GM18909 (cell line): ENCODE results near the gene ANKS6.

Experiments used
- ATAC-seq: cut with Tn5 transposase; IDR thresholded peaks from one replicate; pipeline ENCODE4 v1.9.1; 2021; ENCODE audit warnings: mild to moderate bottlenecking; ENCODE audit not compliant: unreplicated experiment, poor library complexity

The ANKS6 gene

DNA sequence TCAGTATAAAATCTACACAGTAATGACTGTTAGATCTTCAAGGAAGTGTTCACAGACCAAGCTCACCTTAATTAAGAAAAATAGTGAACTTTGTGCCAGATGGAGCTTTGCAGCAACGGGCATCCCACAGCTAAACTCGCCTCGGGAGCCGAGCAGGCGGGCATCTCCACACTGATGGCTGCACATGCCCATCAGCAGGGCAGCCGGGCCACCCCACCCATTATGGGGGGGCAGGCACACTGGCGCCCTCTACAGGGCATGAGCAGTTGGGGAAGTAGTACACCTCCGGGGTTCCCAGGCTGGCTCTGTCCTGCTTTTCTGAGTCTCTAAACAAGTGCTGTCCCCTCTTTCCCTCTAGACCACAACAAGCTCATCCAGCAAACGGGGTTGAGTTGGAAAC lies 21.6 kb downstream of the ANKS6 start:
- ATAC-seq: no peak

DNA sequence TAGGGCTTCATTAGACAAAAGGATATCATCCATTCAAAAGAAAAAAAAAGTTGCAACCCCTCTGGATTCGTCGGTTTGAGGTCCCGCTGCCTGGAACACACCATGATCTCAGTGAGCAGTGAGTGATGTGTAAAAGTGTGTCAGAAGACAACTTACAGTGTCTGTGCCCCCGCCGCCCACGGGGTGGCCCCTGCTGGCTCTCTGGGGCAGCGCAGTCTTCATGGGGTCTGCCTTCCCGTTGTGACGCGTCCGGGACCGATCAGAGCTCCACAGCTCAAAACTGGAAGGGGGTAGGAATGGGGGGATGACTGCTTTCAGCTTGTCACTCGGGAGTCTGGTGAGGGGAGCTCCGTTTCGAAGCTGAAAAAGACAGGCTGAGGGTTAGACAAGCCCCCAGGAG lies 22.6 kb downstream of the ANKS6 start:
- no peak for ATAC-seq

DNA sequence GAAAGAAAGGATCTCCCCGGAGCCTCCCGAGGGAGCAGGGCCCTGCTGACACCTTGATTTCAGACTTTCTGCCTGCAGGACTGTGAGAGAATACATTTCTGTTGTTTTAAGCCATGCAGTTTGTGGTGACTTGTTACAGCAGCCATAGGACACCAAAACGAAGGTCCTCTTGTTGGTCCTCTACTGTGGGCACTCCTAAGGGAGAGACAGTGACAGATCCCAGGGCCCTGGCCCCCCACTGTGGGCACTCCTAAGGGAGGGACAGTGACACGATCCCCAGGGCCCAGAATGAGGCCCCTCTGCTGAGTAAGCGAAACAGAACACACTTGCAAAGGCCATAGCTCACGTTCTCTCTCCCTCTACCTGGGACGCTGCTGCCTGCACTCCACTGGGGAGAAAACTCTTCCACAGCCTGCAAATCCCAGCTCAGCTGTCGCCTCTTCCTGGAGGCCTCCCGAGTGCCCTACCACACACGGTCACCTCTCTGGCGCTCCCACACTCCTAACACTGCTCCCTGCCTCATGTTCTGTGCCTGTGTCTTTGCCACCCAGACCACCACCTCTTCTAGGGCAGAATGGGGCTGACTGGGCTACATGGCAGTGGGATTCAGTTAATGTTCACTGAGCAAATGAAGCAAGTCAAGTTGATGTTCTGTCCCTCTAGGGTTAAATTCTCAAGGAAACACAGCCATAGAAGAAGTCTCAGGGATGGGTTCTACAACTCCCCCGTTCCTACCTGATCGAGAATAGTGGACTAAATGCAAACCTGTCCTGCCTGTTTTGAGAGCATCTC lies 23.8 kb downstream of the ANKS6 start:
- no peak for ATAC-seq

DNA sequence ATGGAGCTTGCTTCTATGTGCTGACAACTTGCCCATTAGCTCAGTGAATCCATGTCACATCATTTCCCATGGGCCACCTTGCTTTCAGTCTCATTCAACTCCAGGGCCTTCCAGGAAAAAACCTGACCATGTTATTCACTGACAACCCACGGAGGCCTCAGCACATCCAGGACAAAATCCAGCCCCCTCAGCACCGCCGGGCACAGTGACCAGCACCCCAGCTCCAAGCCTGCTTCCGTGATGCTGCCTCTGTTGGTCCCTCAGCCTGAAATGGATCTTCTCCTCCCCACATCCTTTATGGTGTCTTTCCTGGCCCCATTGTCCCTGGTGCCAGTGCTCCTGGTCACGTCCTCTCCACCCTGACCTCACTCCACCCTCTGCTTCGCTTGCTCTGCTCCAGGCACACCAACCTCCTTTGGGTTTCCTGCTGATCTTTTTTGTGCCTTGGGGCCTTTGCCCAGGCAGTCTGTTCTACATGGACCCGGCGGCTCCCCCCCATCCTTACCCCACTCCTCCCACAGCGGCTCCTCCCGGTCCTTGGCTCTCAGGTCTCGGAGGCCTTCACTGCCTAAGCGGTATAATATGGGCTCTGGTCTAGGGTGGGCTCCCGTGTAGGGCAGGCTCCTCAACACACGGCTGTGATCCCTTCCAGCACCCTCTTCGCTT lies 25.0 kb downstream of the ANKS6 start:
- ATAC-seq: no peak

DNA sequence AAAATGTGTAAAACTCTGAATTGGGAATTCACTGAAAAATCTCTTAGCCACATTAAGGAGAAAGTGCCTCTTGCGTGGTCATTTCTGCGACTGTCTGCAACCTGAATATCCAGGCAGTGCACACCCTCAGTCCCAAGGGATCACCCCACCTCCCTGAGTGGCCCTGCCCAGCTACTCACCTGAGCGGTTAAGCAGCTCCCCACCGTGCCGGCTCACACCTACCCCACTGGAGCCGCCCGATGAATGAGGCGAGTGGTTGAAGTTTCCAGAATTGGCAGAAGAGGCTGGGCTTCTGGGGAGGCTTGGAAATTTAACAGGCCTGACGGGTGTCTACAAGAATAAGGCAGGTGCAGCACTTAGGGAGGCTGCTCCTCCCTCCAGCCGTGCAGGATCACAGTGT lies 25.6 kb downstream of the ANKS6 start:
- ATAC-seq: no peak

DNA sequence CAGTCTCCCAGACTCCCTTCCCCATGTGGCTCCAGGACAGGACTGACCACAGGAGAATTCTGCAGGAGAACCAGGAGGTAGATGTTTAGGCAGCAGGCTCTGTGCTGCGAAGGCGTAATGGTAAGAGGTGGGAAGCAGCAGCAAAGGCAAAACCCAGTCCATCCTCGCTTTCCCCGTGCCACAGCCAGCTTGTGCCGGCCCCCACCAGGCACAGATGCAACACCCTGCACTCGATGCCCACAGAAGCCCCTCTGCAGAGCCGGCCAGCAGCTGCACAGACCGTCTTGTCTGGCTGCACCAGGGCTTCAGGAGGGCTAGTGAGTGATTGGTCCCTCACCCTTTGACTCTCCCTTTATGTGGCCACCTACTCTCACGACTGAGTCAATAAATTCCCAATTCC lies 28.0 kb downstream of the ANKS6 start:
- ATAC-seq: no peak

DNA sequence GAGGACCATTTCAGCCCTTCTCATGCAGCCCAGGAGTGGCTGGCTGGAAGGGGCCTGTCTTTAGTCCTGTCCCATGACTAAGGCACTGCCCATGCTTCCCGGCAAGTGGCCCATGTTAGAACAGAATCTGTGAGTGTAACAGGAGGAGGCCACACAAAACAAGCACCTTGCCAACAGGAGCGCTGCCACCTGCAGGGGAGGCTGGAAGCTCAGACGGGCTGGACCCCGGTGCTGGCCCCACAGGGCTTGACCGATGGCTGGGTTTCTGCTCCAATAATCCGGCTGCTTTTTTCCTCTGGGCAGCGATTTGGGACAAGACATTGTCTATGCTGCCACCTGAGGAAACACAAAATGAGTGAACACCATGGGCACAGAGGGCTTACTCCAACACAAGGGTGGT lies 28.4 kb downstream of the ANKS6 start:
- ATAC-seq: no peak

DNA sequence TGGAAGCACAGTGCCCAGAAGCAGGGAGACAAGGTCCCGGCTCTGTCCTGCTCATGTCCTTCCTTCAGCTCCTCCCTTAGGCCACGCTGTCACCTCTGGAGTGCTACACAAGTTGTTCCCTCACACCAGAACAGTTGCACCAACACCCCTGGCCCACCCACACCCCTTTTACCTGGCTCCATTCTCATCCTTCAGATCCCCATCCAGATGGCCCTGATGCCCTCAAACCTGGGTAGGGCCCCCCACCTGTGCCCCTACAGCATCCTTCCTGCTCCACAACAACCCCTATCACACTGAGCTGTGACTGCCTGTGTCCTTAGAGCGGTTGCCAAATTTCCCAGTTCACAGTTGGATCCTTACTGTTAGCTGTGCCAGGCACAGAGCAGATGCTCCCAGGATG lies 29.2 kb downstream of the ANKS6 start:
- no peak for ATAC-seq

DNA sequence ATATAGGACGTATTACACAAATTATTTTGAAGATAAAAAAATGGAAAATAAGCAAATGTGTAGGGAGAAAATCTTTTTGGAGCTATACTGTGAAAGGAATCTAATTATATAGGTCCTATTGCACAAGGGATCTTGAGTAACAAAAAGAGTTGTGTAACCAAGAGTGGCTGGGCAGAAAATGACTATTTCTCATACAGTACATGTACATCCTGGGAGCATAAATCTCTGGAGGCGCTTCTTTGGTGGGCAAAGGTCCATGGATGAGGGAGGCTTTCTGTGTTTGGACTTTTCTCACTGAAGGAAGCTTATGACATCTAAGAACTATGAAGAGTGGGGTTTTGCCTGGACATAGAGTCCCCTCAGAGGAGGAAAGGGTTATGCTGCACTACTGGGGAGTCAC lies 29.8 kb downstream of the ANKS6 start:
- no peak for ATAC-seq

DNA sequence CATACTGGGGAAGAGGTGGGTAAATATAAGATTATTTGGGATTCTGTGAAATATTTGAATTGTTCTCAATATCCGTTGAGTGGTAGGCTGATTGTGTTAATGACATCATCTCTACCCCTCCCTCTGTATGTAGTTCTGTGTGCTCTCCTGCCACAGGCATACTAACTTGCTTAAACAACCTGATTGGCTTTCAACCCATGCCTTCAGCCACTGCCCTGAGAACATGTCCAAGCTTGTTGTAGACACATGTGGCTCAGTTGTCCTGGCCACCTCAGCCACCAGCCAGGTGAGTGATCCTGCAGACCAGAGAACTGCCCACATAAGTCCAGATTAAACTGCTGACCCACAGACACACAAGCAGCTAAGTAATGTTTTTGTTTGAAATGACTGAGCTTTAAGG lies 31.1 kb downstream of the ANKS6 start:
- ATAC-seq: no peak

DNA sequence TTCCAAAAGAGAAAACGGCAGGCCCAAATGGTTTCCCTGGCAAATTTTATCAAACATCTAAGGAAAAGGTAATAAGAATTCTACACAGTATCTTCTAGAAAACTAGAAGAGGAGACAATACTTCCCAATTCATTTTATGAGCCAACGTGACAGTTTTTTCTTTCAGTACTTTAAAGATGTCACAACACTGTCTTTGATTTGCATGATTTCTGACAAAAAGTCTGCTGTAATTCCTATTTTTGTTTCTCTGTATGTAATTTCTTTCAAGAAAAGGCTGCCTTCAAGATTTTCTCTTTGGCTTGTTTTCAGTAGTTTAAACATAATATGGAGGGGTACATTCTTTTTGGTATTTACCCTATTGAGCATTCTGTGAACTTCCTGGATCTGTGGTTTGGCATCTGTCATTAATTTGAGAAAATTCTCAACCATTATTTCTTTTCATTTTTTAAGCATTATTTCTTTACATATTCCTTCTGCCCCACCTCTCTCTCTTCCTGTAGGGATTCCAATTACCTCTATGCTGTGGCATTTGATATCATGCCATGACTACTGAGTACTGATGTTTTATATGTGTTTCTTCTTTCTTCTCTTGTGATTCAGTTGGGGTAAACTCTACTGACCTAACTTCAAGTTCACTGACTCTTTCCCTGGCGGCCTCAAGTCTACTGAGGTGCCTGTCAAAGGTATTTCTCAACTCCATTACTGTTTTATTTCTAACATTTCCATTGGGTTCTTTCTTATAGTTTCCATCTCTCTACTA lies 32.2 kb downstream of the ANKS6 start:
- ATAC-seq: no peak

DNA sequence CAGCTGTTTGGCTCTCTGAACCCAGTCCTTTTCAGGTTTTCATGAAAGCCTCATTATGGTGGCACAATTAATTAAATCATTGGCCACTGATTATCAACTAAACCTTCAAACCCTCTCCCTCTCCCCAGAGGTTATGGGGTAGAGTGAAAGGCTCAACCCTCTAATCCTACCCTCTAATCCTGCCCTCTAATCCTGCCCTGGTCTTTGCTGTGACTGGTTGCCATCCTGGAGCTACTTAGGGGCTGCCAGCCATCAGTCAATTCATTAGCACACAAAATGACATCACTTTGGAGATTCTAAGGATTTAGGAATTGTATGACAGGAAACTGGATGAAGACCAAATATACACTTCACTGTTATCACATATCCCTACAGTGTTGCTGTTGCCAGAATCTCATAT lies 36.1 kb downstream of the ANKS6 start:
- no peak for ATAC-seq

DNA sequence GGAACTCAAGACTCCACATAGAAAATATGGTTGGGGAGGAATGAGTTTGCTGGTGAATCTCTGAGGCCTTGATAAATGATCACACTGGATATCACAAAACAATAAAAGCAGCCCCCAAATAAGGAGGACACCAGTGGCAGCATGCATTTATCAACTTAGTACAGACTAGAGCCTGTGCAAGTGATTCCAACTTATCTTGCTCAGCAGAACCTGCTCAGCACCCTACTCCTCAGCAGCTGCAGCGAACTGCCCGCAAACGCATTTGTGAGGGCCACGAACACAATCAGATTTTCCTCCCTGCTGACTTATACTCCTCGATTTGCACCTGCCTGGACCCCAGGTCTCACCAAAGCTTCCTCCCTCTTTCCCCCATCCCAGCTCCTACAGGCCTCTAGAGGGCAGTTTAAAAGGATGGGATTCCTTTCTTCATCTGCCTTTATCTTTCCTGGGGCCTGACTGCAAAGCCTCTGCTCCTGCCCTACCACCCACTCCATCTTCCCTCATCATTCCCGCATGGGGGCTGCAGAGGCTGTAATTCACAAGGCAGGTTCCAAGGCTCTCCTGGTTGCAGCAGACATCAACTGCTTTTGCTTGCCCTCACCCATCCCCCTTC lies 41.2 kb downstream of the ANKS6 start:
- ATAC-seq: no peak

DNA sequence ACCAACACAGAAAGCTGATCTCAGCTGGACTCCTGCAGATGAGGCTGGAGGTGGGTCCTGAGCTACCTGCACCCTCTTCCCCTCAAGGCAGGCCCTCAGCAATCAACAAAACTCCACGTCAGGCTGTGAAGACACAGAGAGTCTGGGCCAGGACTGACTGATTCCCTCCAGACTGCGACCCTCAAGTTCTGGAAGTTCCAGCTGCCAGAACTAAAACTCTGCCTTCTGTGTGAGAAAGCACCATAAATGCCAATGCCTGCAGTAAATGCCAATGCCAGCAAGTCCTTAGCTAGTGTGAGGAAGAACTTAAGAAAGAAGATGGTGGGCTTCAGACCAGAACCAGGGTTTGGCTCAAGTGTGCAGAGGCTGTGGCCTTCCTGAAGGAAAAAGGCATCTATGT lies 45.1 kb downstream of the ANKS6 start:
- no peak for ATAC-seq

DNA sequence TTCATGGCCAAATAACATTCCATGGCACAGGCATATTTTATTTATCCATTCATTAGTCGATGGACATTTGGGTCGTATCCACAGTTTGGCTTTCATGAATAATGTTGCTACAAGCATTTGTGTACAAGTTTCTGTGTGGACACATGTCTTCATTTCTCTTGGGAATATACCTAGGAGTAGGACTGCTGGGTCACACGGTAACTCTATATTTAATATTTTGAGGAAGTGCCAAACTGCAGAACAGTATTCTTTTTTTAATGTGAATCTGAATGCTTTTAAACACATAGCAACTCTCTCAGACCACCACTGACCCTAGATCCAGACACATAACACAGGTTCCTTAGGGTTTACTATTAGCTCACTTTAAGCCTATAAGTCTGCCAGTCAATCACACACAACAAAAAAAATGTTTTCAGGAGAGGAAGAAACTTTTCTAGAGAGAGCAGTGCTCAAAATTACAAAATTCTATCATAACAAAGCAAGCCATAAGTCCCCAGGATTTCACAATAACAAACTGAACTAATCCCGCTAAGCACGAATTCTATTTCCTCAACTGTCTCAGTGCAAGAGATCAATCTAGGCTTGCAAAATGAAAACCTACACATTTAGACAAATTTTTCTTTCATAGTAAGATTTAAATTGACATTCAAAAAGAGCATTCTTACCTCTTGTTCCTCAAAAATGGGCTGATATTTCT lies 45.8 kb downstream of the ANKS6 start:
- no peak for ATAC-seq

DNA sequence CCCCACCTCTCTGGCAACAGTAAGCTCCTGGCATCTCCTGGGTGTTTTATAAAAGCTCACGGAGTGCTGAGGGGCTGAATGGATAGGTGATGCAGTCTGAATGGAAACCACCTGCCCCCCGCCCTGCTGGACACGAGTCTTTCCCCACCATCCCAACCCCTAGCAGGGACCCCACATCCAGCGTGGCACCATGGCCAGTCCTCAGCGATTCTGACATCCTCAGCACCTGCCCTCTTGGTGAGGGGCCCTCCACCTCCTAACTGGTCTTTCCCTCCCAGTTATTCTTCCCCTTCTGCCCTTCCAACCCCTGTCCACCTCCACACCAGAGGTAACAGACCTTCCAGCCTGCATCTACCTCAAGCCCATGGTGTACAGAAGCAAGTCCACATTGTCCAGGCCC lies 48.9 kb downstream of the ANKS6 start:
- no peak for ATAC-seq

DNA sequence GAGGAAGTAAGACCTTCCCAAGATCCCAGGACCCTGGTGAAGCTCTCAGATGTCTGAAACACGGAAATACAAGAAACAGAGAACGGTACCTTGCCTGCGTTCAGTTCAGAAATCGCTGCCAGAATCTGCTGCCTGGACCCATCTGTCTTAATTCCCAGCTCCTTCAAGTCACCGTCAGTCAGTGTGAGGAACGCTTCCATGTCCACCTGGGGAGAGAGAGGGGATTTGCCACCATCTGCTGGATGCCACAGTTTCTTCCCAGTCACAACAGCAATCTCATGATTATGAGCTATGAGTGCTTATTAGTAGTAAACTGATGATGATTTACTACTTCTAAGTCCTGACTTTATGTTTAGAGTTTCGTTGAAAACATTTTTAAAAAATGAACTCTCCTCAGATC lies 50.9 kb downstream of the ANKS6 start:
- ATAC-seq: no peak

DNA sequence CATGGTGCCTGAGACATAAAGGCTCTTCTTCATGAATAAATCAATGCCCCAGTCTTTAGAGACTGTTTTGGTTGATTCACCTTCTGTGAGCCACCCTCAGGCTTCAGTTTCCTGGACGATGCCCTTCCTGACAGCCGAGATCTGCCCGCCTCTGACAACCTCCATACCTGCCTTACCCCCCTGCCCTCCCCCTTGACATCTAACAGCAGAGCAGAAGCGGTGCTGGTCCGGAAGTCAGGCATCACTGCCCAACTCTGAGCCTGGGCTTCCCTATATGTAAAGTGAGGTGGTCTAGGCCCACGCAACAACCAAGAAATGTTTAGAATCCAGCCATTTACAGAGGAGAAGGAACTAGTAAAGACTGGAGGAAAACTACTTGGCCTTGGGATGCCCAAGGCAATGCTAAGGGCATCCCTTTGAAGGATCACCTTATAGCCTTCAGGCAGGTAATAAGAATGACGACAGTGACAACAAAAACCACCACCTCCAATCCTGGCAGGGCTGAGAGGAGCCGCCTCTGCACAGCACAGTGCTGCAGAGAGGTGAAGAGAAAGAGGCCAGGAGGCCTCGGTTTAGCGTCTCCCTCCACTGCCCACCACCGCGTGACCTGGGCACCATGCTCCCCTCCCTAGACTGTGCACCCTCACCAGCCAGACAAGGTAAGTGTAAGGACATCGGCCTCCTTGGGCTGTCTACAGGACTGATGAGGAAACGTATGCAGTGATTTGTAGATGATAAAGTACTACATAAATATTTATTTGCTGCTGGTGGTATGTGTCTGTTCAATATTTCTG lies 52.3 kb downstream of the ANKS6 start:
- ATAC-seq: no peak

DNA sequence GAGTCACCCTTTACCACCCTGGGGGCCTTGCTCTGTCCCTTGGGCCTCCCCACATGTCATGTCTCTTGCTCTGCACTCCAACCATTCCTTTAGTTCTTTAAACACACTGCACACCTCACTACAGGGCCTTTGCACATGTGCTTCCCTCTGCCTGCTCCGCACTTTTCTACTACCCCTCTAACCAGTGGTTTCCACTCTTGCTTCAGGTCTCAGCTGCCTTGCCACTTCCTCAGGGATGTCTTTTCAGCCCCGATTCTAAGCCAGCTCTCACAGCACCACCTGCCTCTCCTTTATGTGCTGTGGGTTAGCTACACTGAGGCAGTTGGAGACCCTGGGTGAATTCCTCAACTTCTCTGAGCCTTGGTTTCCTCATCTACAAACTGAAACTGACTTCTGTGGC lies 53.0 kb downstream of the ANKS6 start:
- no peak for ATAC-seq
